Tibial nerve (tissue), 4 donors: Measurements from ENCODE around the gene DDX39B.

Source experiments
- CTCF ChIP-seq, 5 experiments: fragments of 200-600 bp in 3 of 5; fragments of 450-650 bp in 2 of 5; sonication (generic) in 3 of 5; IDR thresholded peaks; one replicate each; pipeline ENCODE4 v1.5.1; 2016 to 2019; ENCODE audit warnings: antibody characterized with exemption in 5 of 5, mild to moderate bottlenecking in 3 of 5, moderate library complexity in 2 of 5
- EP300 ChIP-seq, 2 donors: sonication (generic); formaldehyde crosslinking; IDR thresholded peaks; one replicate each; pipeline ENCODE4 v1.6.1; 2017; ENCODE audit warnings: antibody characterized with exemption in 2 of 2, mild to moderate bottlenecking in 1 of 2
- POLR2A ChIP-seq, 2 donors: fragments of 450-650 bp; IDR thresholded peaks; one replicate each; pipeline ENCODE4 v1.6.1; 2017; ENCODE audit warnings: antibody characterized with exemption in 2 of 2, mild to moderate bottlenecking in 2 of 2, moderate library complexity in 2 of 2

GRCh38 chr6:31574106-31575061, 32.6 kb upstream of the DDX39B start:
- TF ChIP-seq CTCF (IDR thresholded peaks at IDR 0.05) (no peak), POLR2A (IDR thresholded peaks at IDR 0.05) (no peak), EP300 (IDR thresholded peaks at IDR 0.05) (no peak)
